AG04450 (cell line): ENCODE results near the gene HIF3A. TPM values are rescaled to one million over a fixed set of nuclear protein-coding genes. Genes with fewer than 3 reads are reported as not detected.

Experiments used
- CTCF ChIA-PET: fragments of 300-600, 350-600 bp; formaldehyde crosslinking; extraction: SDS; loops from one replicate; lab custom pipeline; 2022; ENCODE audit warnings: antibody characterized with exemption, inconsistent platforms; lab: Charles Lee
- POLR2A ChIA-PET: fragments of 350-600 bp; formaldehyde crosslinking; extraction: SDS; loops from one replicate; lab custom pipeline; 2021; ENCODE audit warnings: antibody characterized with exemption, inconsistent platforms; lab: Yijun Ruan, JAX
- DNase-seq: peaks from one replicate; pipeline ENCODE4 v3.0.0-alpha.2; 2011; ENCODE audit warnings: low read depth, low spot score
- H3K27ac ChIP-seq: one replicate; pipeline ENCODE4 v1.5.1; 2012; ENCODE audit warnings: low read depth, low read length, control low read depth
- H3K27me3 ChIP-seq: one replicate; pipeline ENCODE4 v1.6.0; 2012; ENCODE audit warnings: low read length; ENCODE audit not compliant: control insufficient read depth, insufficient read depth
- H3K4me3 ChIP-seq: 2 replicates; pipeline ENCODE4 v1.5.1; 2011; ENCODE audit warnings: mild to moderate bottlenecking, low read depth, low read length, control low read depth
- H3K9me3 ChIP-seq: 2 replicates; pipeline ENCODE4 v1.5.1; 2012; ENCODE audit warnings: low read length; ENCODE audit not compliant: control insufficient read depth, insufficient read depth
- polyA plus RNA-seq: library from polyadenylated mRNA; depleted of rRNA; stranded (reverse); fragments of >200 nt; gene quantifications from 2 replicates; pipeline ENCODE4 v1.2.3, GENCODE V29; 2011
- TF ChIP-seq, protein P1 (sequence below): IDR thresholded peaks from 2 replicates; pipeline ENCODE4 v1.5.1; 2011; ENCODE audit warnings: low read depth, low read length, control low read depth, inconsistent platforms

Gene HIF3A
- polyA plus RNA-seq, 1 experiment: 0.21 TPM

DNA sequence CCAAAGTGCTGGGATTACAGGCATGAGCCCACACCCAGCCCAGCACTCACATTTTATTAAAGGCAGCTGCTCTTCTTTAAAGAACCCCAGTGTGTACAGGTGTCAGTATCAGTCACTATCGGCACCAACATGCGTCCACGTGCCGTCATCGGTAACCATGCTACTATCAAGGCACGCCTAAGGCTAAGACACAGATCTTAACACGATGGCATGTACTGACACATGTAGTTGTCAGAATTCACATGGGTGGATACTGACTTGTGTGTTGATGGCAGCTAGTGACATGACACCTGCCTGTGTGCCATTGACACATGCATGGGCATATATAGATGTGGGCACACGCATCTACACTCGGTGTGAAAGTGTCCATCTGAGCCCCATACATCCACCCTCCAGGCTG, 12.2 kb upstream of the HIF3A start:
- Histone ChIP-seq H3K4me3 (no peak overlapping the region), H3K27ac (no peak overlapping the region), H3K27me3 (no peaks in the 10 kb centered on the region), H3K9me3 (peaks cover 2% of the 10 kb centered on the region; the same call in 1 of the 2 replicates)
- no peak for DNase-seq
- TF ChIP-seq, protein P1, sequence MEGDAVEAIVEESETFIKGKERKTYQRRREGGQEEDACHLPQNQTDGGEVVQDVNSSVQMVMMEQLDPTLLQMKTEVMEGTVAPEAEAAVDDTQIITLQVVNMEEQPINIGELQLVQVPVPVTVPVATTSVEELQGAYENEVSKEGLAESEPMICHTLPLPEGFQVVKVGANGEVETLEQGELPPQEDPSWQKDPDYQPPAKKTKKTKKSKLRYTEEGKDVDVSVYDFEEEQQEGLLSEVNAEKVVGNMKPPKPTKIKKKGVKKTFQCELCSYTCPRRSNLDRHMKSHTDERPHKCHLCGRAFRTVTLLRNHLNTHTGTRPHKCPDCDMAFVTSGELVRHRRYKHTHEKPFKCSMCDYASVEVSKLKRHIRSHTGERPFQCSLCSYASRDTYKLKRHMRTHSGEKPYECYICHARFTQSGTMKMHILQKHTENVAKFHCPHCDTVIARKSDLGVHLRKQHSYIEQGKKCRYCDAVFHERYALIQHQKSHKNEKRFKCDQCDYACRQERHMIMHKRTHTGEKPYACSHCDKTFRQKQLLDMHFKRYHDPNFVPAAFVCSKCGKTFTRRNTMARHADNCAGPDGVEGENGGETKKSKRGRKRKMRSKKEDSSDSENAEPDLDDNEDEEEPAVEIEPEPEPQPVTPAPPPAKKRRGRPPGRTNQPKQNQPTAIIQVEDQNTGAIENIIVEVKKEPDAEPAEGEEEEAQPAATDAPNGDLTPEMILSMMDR: no peak
- ChIA-PET POLR2A (no interaction called here), CTCF (no interaction called here)

DNA sequence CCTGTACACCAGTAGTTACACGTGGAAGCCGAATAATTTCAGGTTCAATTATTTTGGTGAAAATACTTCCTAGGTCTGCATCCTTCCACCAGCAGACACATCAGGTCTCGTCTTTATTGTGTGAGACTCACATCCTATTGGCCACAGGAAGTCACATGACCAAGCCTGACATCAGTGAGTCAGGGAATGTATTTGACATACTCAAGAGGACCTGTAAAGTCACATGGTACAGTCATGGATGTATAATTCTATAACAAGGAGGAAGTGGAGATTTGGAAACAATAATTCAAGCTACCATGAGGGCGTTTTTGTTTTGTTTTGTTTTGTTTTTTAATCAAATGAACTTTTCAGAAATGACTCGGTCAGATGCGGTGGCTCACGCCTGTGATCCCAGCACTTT, 9.3 kb upstream of the HIF3A start:
- peaks cover 11% of the 10 kb centered on the region for H3K9me3 ChIP-seq
- CTCF ChIA-PET: no interaction called here
- H3K27me3 ChIP-seq: no peaks in the 10 kb centered on the region
- no peak overlapping the region for H3K4me3 ChIP-seq
- no peak for DNase-seq
- TF ChIP-seq, protein P1: no peak
- no peak overlapping the region for H3K27ac ChIP-seq
- POLR2A ChIA-PET: no interaction called here

DNA sequence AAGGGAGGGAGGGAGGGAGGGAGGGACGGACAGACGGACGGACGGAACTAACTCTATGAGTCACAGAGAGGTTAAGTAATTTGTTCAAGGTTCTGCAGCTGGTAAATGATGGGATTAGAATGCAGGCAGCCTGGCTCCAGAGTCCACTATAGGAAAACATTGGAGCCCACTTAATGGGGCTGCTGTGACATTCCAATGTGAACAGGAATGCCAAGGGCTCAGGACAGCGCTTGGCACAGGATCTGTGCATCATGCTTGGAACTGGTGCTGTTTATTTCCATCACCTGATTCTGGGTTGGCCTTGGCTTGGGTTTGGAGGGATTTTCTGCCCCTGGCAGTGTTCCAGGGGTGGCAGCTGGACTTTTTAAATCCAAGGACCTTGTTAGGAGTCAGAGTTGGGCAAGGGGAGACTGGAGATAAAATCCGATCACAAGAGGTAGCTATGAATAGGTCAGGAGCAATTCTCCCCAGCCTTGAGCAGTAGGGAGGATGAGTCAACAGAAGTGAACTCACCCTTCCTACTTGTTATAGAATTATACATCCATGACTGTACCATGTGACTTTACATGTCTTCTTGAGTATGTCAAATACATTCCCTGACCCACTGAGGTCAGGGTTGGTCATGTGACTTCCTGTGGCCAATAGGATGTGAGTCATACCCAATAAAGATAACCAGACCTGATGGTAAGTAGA, 7.8 kb upstream of the HIF3A start:
- peak overlapping the region; percentile 80 for H3K27ac ChIP-seq
- H3K27me3 ChIP-seq: no peaks in the 10 kb centered on the region
- H3K4me3 ChIP-seq: no peak overlapping the region
- CTCF ChIA-PET: interaction anchor here (1.3 to 2.5 kb wide), 2 partner anchors 9 to 241 kb away, joined by 3 to 13 read pairs; no protein-coding TSS in a partner anchor
- TF ChIP-seq, protein P1: no peak
- peak; percentile 71 for DNase-seq
- peaks cover 11% of the 10 kb centered on the region for H3K9me3 ChIP-seq
- POLR2A ChIA-PET: interaction anchor here (0.5 to 1.3 kb wide), 4 partner anchors 8 to 201 kb away, joined by 3 to 4 read pairs (median 4); no protein-coding TSS in a partner anchor

GRCh38 chr19:46289724-46290619, 6.9 kb upstream of the HIF3A start:
- POLR2A ChIA-PET: interaction anchor here (1.0 to 1.3 kb wide), 2 partner anchors 9 kb away, joined by 3 read pairs; no protein-coding TSS in a partner anchor

More at GRCh38 chr19:46289724-46290619, 6.9 kb upstream of the HIF3A start:
- H3K27me3 ChIP-seq: no peaks in the 10 kb centered on the region
- no peak for DNase-seq
- no peak overlapping the region for H3K4me3 ChIP-seq
- H3K27ac ChIP-seq: peak overlapping the region; percentile 80
- CTCF ChIA-PET: interaction anchor here (0.6 to 2.5 kb wide), 4 partner anchors 10 to 240 kb away, joined by 3 to 13 read pairs (median 4); no protein-coding TSS in a partner anchor
- H3K9me3 ChIP-seq: peaks cover 11% of the 10 kb centered on the region
- TF ChIP-seq, protein P1: no peak
